Measurements from ENCODE around the gene PLXNB2. TPM values are rescaled to one million over a fixed set of nuclear protein-coding genes. Genes with fewer than 3 reads are reported as not detected.
A peak's percentile ranks its signal among the peaks of the same experiment; 100 is the strongest.

PLXNB2 gene
- total RNA-seq, 1 experiment from 2014 or later = 236 TPM

GRCh38 chr22:50297510-50298265, 9.8 kb downstream of the PLXNB2 start:
- BruUV-seq (replicated peaks) = no TSS peak
- ChIA-PET CTCF (no interaction called here), POLR2A (no interaction called here), RAD21 (ENCODE audit: low non-redundant PET in 1 of 2, low total read pairs in 2 of 2, uncharacterized antibody in 2 of 2, unreplicated experiment in 2 of 2) (interaction anchor here in 1 of 2 experiments (0.6 kb wide), 1 partner anchor 37 kb away, joined by 3 read pairs; no protein-coding TSS in a partner anchor)
- Histone ChIP-seq H3K4me2 (ENCODE audit: low read length) (peak overlapping the region; percentile 98), H4K20me1 (ENCODE audit: insufficient read depth) (no peaks in the 10 kb centered on the region), H3K27me3 (ENCODE audit: insufficient read depth, low read length) (no peaks in the 10 kb centered on the region), H3K79me2 (ENCODE audit: insufficient read depth, low read length) (peaks cover 99% of the 10 kb centered on the region), H3K9ac (ENCODE audit: low read length) (peak overlapping the region; percentile 80), H3K9me2 (ENCODE audit: insufficient read depth) (no peaks in the 10 kb centered on the region), H3K9me3 (ENCODE audit: control insufficient read depth in 1 of 2, insufficient read depth in 1 of 2, low read depth in 1 of 2, low read length in 2 of 2) (no peaks in the 10 kb centered on the region), H3K36me3 (ENCODE audit: control insufficient read depth in 1 of 2, insufficient read depth in 2 of 2, low read length in 2 of 2) (peaks cover 0 to 7% of the 10 kb centered on the region in 2 experiments; a peak in 1 of 4 replicates), H2AFZ (ENCODE audit: low read depth, low read length, poor library complexity, severe bottlenecking) (no peak overlapping the region), H3K4me3 (replicated peaks in 1 of 2; ENCODE audit: low read depth in 1 of 2, low read length in 2 of 2) (no peak overlapping the region), H3K4me1 (ENCODE audit: control insufficient read depth in 1 of 2, insufficient read depth in 2 of 2, low read length in 2 of 2) (peaks cover 68 to 99% of the 10 kb centered on the region in 2 experiments), H3K27ac (ENCODE audit: low read depth, low read length) (peak overlapping the region; percentile 95)
- no peak for TF ChIP-seq CEBPB (IDR thresholded peaks at IDR 0.05; ENCODE audit: low read depth)
- no peak for TF ChIP-seq JUND (IDR thresholded peaks at IDR 0.05)
- no peak for TF ChIP-seq POLR2A (IDR thresholded peaks at IDR 0.05; ENCODE audit: borderline replicate concordance, extremely low read depth, insufficient read depth, insufficient read length)
- TF ChIP-seq REST (IDR thresholded peaks at IDR 0.05; ENCODE audit: low read depth) = no peak
- no peak for TF ChIP-seq MAX (IDR thresholded peaks at IDR 0.05)
- TF ChIP-seq EZH2 (IDR thresholded peaks at IDR 0.05) = no peak
- TF ChIP-seq CTCF (IDR thresholded peaks at IDR 0.05 in 2 of 3, conservative IDR thresholded peaks at IDR 0.05 in 1 of 3; ENCODE audit: borderline replicate concordance in 1 of 3, insufficient read depth in 1 of 3, low read depth in 2 of 3, low read length in 2 of 3) = no peak
- no peak for TF ChIP-seq FOSL1 (IDR thresholded peaks at IDR 0.05; ENCODE audit: low read depth)
- no peak for TF ChIP-seq SIN3A (IDR thresholded peaks at IDR 0.05; ENCODE audit: low read depth)
- no peak for TF ChIP-seq CBX3 (IDR thresholded peaks at IDR 0.05; ENCODE audit: low read depth)
- no peak for TF ChIP-seq POLR2AphosphoS5 (IDR thresholded peaks at IDR 0.05; ENCODE audit: low read depth, low read length)
- no peak for TF ChIP-seq ELF1 (IDR thresholded peaks at IDR 0.05; ENCODE audit: borderline replicate concordance, low read depth)
- TF ChIP-seq EZH2phosphoT487 (IDR thresholded peaks at IDR 0.05; ENCODE audit: borderline replicate concordance) = no peak
- no peak for TF ChIP-seq ATF3 (IDR thresholded peaks at IDR 0.05)
- no peak for TF ChIP-seq RAD21 (IDR thresholded peaks at IDR 0.05; ENCODE audit: low read depth)
- ATAC-seq (no peak), DNase-seq (ENCODE audit: low read depth, low spot score) (no peak)
- intact Hi-C loops (cut with micrococcal nuclease) = no loop called here
